Upper lobe of left lung (tissue), 4 donors: Measurements from ENCODE around the gene MISP3.
"Not testable (repeated sequence)": the region's sequence is repeated elsewhere in the genome, so short reads cannot be mapped to it uniquely, and the experiment has no call there.

Source experiments
- CTCF ChIP-seq, 6 experiments: fragments of 450-650 bp in 4 of 6; fragments of 200-600 bp in 2 of 6; sonication (generic) in 2 of 6; IDR thresholded peaks; one replicate each; pipeline ENCODE4 v1.5.1; 2016 to 2019; ENCODE audit warnings: antibody characterized with exemption in 6 of 6
- POLR2A ChIP-seq, 4 donors: fragments of 450-650 bp; IDR thresholded peaks; one replicate each; pipeline ENCODE4 v1.5.1; 2016 to 2017; ENCODE audit warnings: antibody characterized with exemption in 4 of 4, mild to moderate bottlenecking in 2 of 4
- POLR2AphosphoS5 ChIP-seq, 2 donors: sonication (generic); formaldehyde crosslinking; IDR thresholded peaks; one replicate each; pipeline ENCODE4 v1.5.1; 2017; ENCODE audit warnings: antibody characterized with exemption in 2 of 2

GRCh38 chr19:14047866-14048265 is 24.7 kb upstream of the MISP3 start:
- not testable (repeated sequence) for TF ChIP-seq POLR2A, CTCF, POLR2AphosphoS5 (IDR thresholded peaks at IDR 0.05)
